Measurements from ENCODE around the gene MSRB3. TPM values are rescaled to one million over a fixed set of nuclear protein-coding genes. Genes with fewer than 3 reads are reported as not detected.

MSRB3 gene
- total RNA-seq, 2 donors from 2014 or later, result 3.6 to 14.5 TPM

DNA sequence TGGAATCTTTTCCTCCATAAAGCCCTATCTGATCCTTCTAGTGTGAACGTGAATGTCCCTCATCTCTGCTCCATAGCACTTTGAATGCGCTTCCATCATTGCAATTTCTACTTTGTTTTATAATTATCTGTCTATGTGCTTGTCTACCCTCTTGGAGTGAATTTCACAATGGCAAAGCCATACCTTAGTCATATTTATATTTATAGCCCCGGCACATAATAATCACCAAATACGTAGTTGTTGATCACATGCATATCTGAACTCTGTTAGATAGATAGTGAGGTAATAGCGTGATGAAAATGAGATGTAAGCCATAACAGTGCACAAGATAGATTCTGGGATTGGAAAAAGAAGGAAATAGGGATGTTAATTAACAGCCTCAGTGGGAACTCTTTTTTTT, 55.2 kb downstream of the MSRB3 start:
- 90 to 91% methylated on average over 5 of the region's 5 CpGs for WGBS, 2 donors
- TF ChIP-seq, protein P1, sequence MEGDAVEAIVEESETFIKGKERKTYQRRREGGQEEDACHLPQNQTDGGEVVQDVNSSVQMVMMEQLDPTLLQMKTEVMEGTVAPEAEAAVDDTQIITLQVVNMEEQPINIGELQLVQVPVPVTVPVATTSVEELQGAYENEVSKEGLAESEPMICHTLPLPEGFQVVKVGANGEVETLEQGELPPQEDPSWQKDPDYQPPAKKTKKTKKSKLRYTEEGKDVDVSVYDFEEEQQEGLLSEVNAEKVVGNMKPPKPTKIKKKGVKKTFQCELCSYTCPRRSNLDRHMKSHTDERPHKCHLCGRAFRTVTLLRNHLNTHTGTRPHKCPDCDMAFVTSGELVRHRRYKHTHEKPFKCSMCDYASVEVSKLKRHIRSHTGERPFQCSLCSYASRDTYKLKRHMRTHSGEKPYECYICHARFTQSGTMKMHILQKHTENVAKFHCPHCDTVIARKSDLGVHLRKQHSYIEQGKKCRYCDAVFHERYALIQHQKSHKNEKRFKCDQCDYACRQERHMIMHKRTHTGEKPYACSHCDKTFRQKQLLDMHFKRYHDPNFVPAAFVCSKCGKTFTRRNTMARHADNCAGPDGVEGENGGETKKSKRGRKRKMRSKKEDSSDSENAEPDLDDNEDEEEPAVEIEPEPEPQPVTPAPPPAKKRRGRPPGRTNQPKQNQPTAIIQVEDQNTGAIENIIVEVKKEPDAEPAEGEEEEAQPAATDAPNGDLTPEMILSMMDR (IDR thresholded peaks at IDR 0.05), result no peak
- TF ChIP-seq POLR2A (IDR thresholded peaks at IDR 0.05), result no peak
- H3K9me3 ChIP-seq, result no peaks in the 10 kb centered on the region
- ATAC-seq (no peak), DNase-seq (no peak)
- no peak overlapping the region for H3K27ac ChIP-seq
- no peaks in the 10 kb centered on the region for H3K4me1 ChIP-seq
- intact Hi-C loops (cut with DNase I), result no loop called here
- H3K36me3 ChIP-seq (replicated peaks in 1 of 2; ENCODE audit: insufficient read depth in 1 of 2, low read depth in 2 of 2), result no peaks in the 10 kb centered on the region
- H3K27me3 ChIP-seq, result no peaks in the 10 kb centered on the region
- H3K4me3 ChIP-seq, result no peak overlapping the region

DNA sequence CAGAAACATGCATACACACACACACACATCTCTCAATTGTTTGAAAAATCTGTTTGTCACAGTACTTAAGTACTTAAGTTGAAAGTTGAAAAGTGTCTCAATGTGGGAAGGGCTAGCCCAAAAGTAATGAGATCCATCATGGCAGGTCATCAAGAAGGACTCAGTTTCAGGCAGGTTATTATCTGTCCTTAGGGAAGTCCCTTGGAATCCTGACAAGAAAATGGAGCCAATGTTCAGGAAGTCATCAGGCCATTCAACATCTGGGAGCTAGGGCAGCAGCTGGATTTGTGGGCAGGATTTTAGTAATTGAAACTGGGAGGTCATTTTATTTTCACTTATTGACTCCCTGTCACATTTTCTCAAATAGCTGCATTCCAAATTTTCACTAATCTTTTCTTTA, 56.0 kb downstream of the MSRB3 start:
- Histone ChIP-seq H3K36me3 (replicated peaks in 1 of 2; ENCODE audit: insufficient read depth in 1 of 2, low read depth in 2 of 2) (no peaks in the 10 kb centered on the region), H3K4me3 (no peak overlapping the region), H3K27ac (no peak overlapping the region), H3K27me3 (no peaks in the 10 kb centered on the region), H3K4me1 (no peaks in the 10 kb centered on the region), H3K9me3 (no peaks in the 10 kb centered on the region)
- TF ChIP-seq, protein P1 (IDR thresholded peaks at IDR 0.05), result no peak
- no peak for TF ChIP-seq POLR2A (IDR thresholded peaks at IDR 0.05)
- DNase-seq (no peak), ATAC-seq (no peak)
- intact Hi-C loops (cut with DNase I), result no loop called here

DNA sequence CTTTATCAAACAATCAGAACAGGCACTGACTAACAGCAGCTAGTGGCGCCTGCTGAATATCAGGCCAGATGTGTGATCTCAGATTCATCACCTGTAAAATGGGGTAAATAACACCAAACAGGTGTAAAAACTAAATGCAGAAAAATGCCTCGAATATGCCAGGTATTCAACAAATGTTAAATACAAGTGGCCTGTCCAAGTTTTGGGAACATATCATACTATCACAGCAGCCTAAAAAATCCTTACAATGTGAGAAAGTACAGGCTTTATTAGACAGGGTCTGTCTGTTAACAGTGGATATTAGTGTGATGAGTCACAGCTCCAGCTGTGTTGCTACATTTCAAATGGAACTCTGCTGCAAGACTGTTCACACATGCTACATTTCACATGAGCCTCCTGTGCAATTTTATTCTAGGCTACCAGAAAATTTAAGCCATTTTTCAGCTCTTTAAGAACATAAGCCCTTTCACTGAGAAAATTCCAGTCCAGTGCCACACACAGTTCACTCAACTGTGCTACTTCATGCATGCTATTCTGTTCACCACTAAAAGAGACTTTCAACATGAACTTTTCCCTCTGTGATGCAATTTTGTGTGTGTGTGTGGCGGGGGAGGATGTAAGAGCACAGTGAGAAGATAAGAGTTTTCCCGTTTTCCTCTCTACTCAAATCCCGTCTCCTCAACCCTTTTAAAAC, 56.7 kb downstream of the MSRB3 start:
- intact Hi-C loops (cut with DNase I), result no loop called here
- DNase-seq, result peak in 2 of 4 donors; percentile 21 to 36
- Histone ChIP-seq H3K9me3 (no peaks in the 10 kb centered on the region), H3K36me3 (replicated peaks in 1 of 2; ENCODE audit: insufficient read depth in 1 of 2, low read depth in 2 of 2) (no peaks in the 10 kb centered on the region), H3K27ac (no peak overlapping the region), H3K27me3 (no peaks in the 10 kb centered on the region), H3K4me3 (no peak overlapping the region), H3K4me1 (no peaks in the 10 kb centered on the region)
- ATAC-seq, result peak; percentile 50
- TF ChIP-seq POLR2A (IDR thresholded peaks at IDR 0.05), result no peak
- TF ChIP-seq, protein P1 (IDR thresholded peaks at IDR 0.05), result no peak
- 62 to 65% methylated on average over 5 of the region's 5 CpGs for WGBS, 2 donors

DNA sequence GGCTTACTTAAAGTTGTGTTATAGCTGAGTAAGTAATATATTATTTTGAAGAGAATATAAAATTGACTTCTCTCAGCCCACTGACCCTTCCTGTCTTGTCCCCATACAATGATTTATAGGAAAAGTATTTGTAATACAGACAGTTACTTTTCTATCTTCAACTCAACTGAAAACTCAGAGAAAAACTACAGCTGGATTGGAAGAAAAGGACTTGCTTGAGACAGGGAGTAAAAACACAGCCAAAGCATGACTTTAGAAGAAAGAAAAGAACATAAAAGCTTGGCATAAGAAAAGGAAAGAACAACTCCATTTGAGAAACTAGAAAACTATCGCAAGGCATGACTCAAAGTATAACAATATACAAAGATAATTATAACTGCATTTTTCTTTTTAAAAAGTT, 57.5 kb downstream of the MSRB3 start:
- H3K4me1 ChIP-seq, result no peaks in the 10 kb centered on the region
- ATAC-seq (no peak), DNase-seq (no peak)
- no peaks in the 10 kb centered on the region for H3K36me3 ChIP-seq (replicated peaks in 1 of 2; ENCODE audit: insufficient read depth in 1 of 2, low read depth in 2 of 2)
- WGBS, 2 donors, result 86 to 96% methylated on average over 1 of the region's 1 CpG
- intact Hi-C loops (cut with DNase I), result no loop called here
- H3K27me3 ChIP-seq, result no peaks in the 10 kb centered on the region
- H3K9me3 ChIP-seq, result no peaks in the 10 kb centered on the region
- H3K27ac ChIP-seq, result no peak overlapping the region
- TF ChIP-seq, protein P1 (IDR thresholded peaks at IDR 0.05), result no peak
- TF ChIP-seq POLR2A (IDR thresholded peaks at IDR 0.05), result no peak
- H3K4me3 ChIP-seq, result no peak overlapping the region

DNA sequence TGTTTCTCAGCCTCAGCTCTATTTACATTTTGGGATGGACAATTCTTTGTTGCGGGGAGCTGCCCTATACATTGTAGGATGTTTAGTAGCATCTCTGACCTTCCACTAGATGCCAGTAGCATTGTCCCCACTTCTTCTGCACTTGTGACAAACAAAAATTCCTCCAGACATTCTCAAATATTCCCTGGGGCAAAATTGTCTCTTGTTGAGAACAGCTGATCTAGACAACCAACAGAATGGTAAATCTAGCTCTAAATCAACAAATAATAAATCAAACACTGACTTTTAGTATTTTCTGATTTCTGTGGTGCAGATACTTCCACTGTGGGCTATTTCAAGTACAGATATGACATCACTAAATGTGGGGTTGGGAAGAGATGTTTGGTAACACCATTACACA, 60.7 kb downstream of the MSRB3 start:
- ATAC-seq (no peak), DNase-seq (no peak)
- WGBS, 2 donors, result 88 to 100% methylated on average over 1 of the region's 1 CpG
- no peaks in the 10 kb centered on the region for H3K4me1 ChIP-seq
- H3K27ac ChIP-seq, result no peak overlapping the region
- intact Hi-C loops (cut with DNase I), result no loop called here
- no peak for TF ChIP-seq POLR2A (IDR thresholded peaks at IDR 0.05)
- TF ChIP-seq, protein P1 (IDR thresholded peaks at IDR 0.05), result no peak
- no peak overlapping the region for H3K4me3 ChIP-seq
- H3K27me3 ChIP-seq, result no peaks in the 10 kb centered on the region
- no peaks in the 10 kb centered on the region for H3K9me3 ChIP-seq
- no peaks in the 10 kb centered on the region for H3K36me3 ChIP-seq (replicated peaks in 1 of 2; ENCODE audit: insufficient read depth in 1 of 2, low read depth in 2 of 2)

Data from body of pancreas (tissue), 4 donors.